H1 (cell line): ENCODE results near the gene PRRC2C. TPM values are rescaled to one million over a fixed set of nuclear protein-coding genes. Genes with fewer than 3 reads are reported as not detected.

ENCODE experiments used
- CTCF ChIA-PET: fragments of 300-600 bp; sonication (Branson Sonifier 250); formaldehyde crosslinking; loops from one replicate; lab custom pipeline; 2021; ENCODE audit not compliant: partially characterized antibody; lab: Charles Lee
- POLR2A ChIA-PET: fragments of 300-600 bp; sonication (Branson Sonifier 250); formaldehyde crosslinking; loops from one replicate; lab custom pipeline; 2021; ENCODE audit warnings: inconsistent platforms; ENCODE audit not compliant: partially characterized antibody; lab: Charles Lee
- DNase-seq, 2 experiments: peaks; one replicate each; pipeline versions ENCODE4 v3.0.0 to v3.0.0-alpha.2; 2010 to 2022; ENCODE audit warnings: low spot score in 2 of 2, low read depth in 1 of 2, mixed read lengths in 1 of 2
- FAIRE-seq: peaks from 2 replicates; lab custom pipeline; 2011; peaks lifted over from hg19 to GRCh38; lab: Jason Lieb, UNC
- H2AFZ ChIP-seq: 2 replicates; pipeline ENCODE4 v1.8.1; 2012; ENCODE audit warnings: low read length, inconsistent platforms
- H2AK5ac ChIP-seq: 2 replicates; pipeline ENCODE4 v1.6.1; 2013; ENCODE audit warnings: low read depth, low read length
- H2BK120ac ChIP-seq: replicated peaks from 2 replicates; pipeline ENCODE3; 2013; ENCODE audit warnings: low read depth, low read length, inconsistent platforms
- H2BK12ac ChIP-seq: 2 replicates; pipeline ENCODE4 v1.6.1; 2013; ENCODE audit warnings: low read depth, low read length
- H2BK15ac ChIP-seq: 2 replicates; pipeline ENCODE4 v1.6.1; 2013; ENCODE audit warnings: low read length
- H2BK20ac ChIP-seq: 2 replicates; pipeline ENCODE4 v1.6.1; 2013; ENCODE audit warnings: low read length
- H2BK5ac ChIP-seq: 2 replicates; pipeline ENCODE4 v1.6.1; 2013; ENCODE audit warnings: low read depth, low read length
- H3K14ac ChIP-seq: 2 replicates; pipeline ENCODE4 v1.6.1; 2013; ENCODE audit warnings: inconsistent platforms; ENCODE audit not compliant: insufficient read length
- H3K18ac ChIP-seq: 2 replicates; pipeline ENCODE4 v1.6.1; 2013; ENCODE audit warnings: low read length; ENCODE audit errors: extremely low read depth
- H3K23ac ChIP-seq: 2 replicates; pipeline ENCODE4 v1.6.1; 2013; ENCODE audit warnings: inconsistent platforms; ENCODE audit not compliant: insufficient read length
- H3K23me2 ChIP-seq: 2 replicates; pipeline ENCODE4 v1.6.1; 2013; ENCODE audit warnings: low read depth, low read length
- H3K27ac ChIP-seq: 2 replicates; pipeline ENCODE4 v1.6.1; 2011; ENCODE audit warnings: low read depth, low read length, inconsistent platforms
- H3K27me3 ChIP-seq, 4 experiments: replicated peaks in 1 of 4; 1 replicate in 1 of 4; 2 replicates in 3 of 4; pipeline versions ENCODE4 v1.6.1 to v1.8.1; 2011 to 2013; ENCODE audit warnings: low read length in 3 of 4, mild to moderate bottlenecking in 3 of 4, inconsistent platforms in 2 of 4, mixed read lengths in 2 of 4, moderate library complexity in 1 of 4; ENCODE audit not compliant: control insufficient read depth in 3 of 4, insufficient read depth in 3 of 4; ENCODE audit errors: extremely low read depth in 1 of 4
- H3K36me3 ChIP-seq, 4 experiments: 2 replicates each; pipeline versions ENCODE4 v1.6.1 to v1.8.1; 2011 to 2013; ENCODE audit warnings: mild to moderate bottlenecking in 4 of 4, low read length in 3 of 4, moderate library complexity in 2 of 4, control low read depth in 1 of 4, inconsistent platforms in 1 of 4; ENCODE audit not compliant: insufficient read depth in 4 of 4, control insufficient read depth in 2 of 4
- H3K4ac ChIP-seq: replicated peaks from 2 replicates; pipeline ENCODE3; 2013; ENCODE audit warnings: low read length, low read depth, mixed read lengths, inconsistent platforms; ENCODE audit not compliant: insufficient read length
- H3K4me1 ChIP-seq, 4 experiments: replicated peaks in 1 of 4; 1 replicate in 1 of 4; 2 replicates in 3 of 4; pipeline versions ENCODE4 v1.6.1 to v1.8.1; 2011 to 2013; ENCODE audit warnings: low read length in 3 of 4, inconsistent platforms in 2 of 4, mixed read lengths in 1 of 4; ENCODE audit not compliant: insufficient read depth in 4 of 4, control insufficient read depth in 3 of 4
- H3K4me2 ChIP-seq, 2 experiments: 2 replicates each; pipeline versions ENCODE4 v1.6.1 to v1.8.1; 2011 to 2013; ENCODE audit warnings: low read depth in 2 of 2, low read length in 2 of 2, control low read depth in 1 of 2, inconsistent platforms in 1 of 2, mild to moderate bottlenecking in 1 of 2; ENCODE audit not compliant: insufficient read depth in 1 of 2
- H3K4me3 ChIP-seq, 4 experiments: fragments of 200-600, 300-600 bp in 1 of 4; sonication (generic), shearing (Covaris generic), sonication (Bioruptor Twin) in 1 of 4; 2 replicates each; pipeline versions ENCODE4 v1.5.1 to v1.8.1; 2011 to 2016; ENCODE audit warnings: low read length in 4 of 4, low read depth in 3 of 4, control low read depth in 2 of 4, inconsistent platforms in 2 of 4, mild to moderate bottlenecking in 2 of 4, mixed read lengths in 1 of 4, moderate library complexity in 1 of 4; ENCODE audit not compliant: insufficient read depth in 2 of 4; ENCODE audit errors: extremely low read depth in 1 of 4
- H3K56ac ChIP-seq: replicated peaks from 2 replicates; pipeline ENCODE3; 2013; ENCODE audit warnings: low read depth, mild to moderate bottlenecking, mixed read lengths, low read length, inconsistent platforms; ENCODE audit not compliant: insufficient read length
- H3K79me1 ChIP-seq: 2 replicates; pipeline ENCODE4 v1.6.1; 2013; ENCODE audit warnings: low read depth, low read length, control low read depth
- H3K79me2 ChIP-seq, 2 experiments: 2 replicates each; pipeline versions ENCODE4 v1.6.1 to v1.8.1; 2012 to 2013; ENCODE audit warnings: low read length in 2 of 2, mild to moderate bottlenecking in 2 of 2, inconsistent platforms in 1 of 2; ENCODE audit not compliant: insufficient read depth in 2 of 2, control insufficient read depth in 1 of 2
- H3K9ac ChIP-seq, 4 experiments: replicated peaks in 1 of 4; 1 replicate in 1 of 4; 2 replicates in 3 of 4; pipeline versions ENCODE4 v1.6.1 to v1.8.1; 2011 to 2013; ENCODE audit warnings: low read depth in 3 of 4, low read length in 3 of 4, control low read depth in 2 of 4, mild to moderate bottlenecking in 2 of 4, moderate library complexity in 2 of 4, inconsistent platforms in 1 of 4; ENCODE audit errors: extremely low read depth in 1 of 4
- H3K9me3 ChIP-seq, 2 experiments: 2 replicates each; pipeline versions ENCODE4 v1.6.1 to v1.8.1; 2012 to 2013; ENCODE audit warnings: mild to moderate bottlenecking in 2 of 2, moderate library complexity in 2 of 2, control low read depth in 1 of 2, inconsistent platforms in 1 of 2, low read depth in 1 of 2, low read length in 1 of 2, mixed read lengths in 1 of 2; ENCODE audit not compliant: insufficient read depth in 2 of 2
- H4K20me1 ChIP-seq, 2 experiments: replicated peaks in 1 of 2; 2 replicates each; pipeline versions ENCODE3 to v1.8.1; 2011 to 2013; ENCODE audit warnings: inconsistent platforms in 2 of 2, low read length in 2 of 2, mild to moderate bottlenecking in 1 of 2; ENCODE audit not compliant: insufficient read depth in 2 of 2, control insufficient read depth in 1 of 2
- H4K5ac ChIP-seq: 2 replicates; pipeline ENCODE4 v1.6.1; 2013; ENCODE audit warnings: low read length, low read depth, mixed read lengths, inconsistent platforms; ENCODE audit not compliant: insufficient read length
- H4K8ac ChIP-seq: 2 replicates; pipeline ENCODE4 v1.8.0; 2013; ENCODE audit warnings: mild to moderate bottlenecking, moderate library complexity, low read length, inconsistent platforms; ENCODE audit not compliant: insufficient read depth; ENCODE audit errors: extremely low read depth
- H4K91ac ChIP-seq: replicated peaks from 2 replicates; pipeline ENCODE3; 2013; ENCODE audit warnings: low read length, mixed read lengths, inconsistent platforms; ENCODE audit not compliant: insufficient read length
- BRCA1 ChIP-seq: IDR thresholded peaks from 2 replicates; pipeline ENCODE4 v1.6.1; 2012; ENCODE audit warnings: low read depth, low read length, improper control_type of control experiment
- CBX8 ChIP-seq: fragments of 300-800, 300-1000 bp; sonication (generic); IDR thresholded peaks from 2 replicates; pipeline ENCODE4 v1.7.1; 2016; ENCODE audit warnings: low read depth, low read length, borderline replicate concordance
- CHD1 ChIP-seq: IDR thresholded peaks from 2 replicates; pipeline ENCODE4 v1.6.1; 2012; ENCODE audit warnings: low read depth, low read length, improper control_type of control experiment
- EP300 ChIP-seq, 2 experiments: IDR thresholded peaks; 1 replicate in 1 of 2; 2 replicates in 1 of 2; pipeline ENCODE4 v1.6.1; 2011 to 2012; ENCODE audit warnings: low read depth in 2 of 2, low read length in 2 of 2, mild to moderate bottlenecking in 2 of 2, borderline replicate concordance in 1 of 2, inconsistent platforms in 1 of 2, moderate library complexity in 1 of 2
- EZH2 ChIP-seq: fragments of 200-600 bp; sonication (generic); IDR thresholded peaks from 2 replicates; pipeline ENCODE4 v1.7.1; 2012; ENCODE audit warnings: low read depth, mild to moderate bottlenecking, moderate library complexity, low read length, inconsistent platforms; ENCODE audit not compliant: severe bottlenecking
- GABPA ChIP-seq: IDR thresholded peaks from 2 replicates; pipeline ENCODE4 v1.6.1; 2011; ENCODE audit warnings: mild to moderate bottlenecking, low read length, moderate library complexity, borderline replicate concordance; ENCODE audit not compliant: insufficient read depth
- HDAC2 ChIP-seq, 2 experiments: fragments of 300-600 bp in 1 of 2; sonication (generic) in 1 of 2; IDR thresholded peaks; 2 replicates each; pipeline ENCODE4 v1.6.1; 2011 to 2012; ENCODE audit warnings: low read depth in 2 of 2, low read length in 2 of 2, mild to moderate bottlenecking in 2 of 2, moderate library complexity in 2 of 2, borderline replicate concordance in 1 of 2, inconsistent platforms in 1 of 2
- RAD21 ChIP-seq, 2 experiments: IDR thresholded peaks in 1 of 2; conservative IDR thresholded peaks in 1 of 2; 2 replicates each; pipeline ENCODE4 v1.6.1; 2011; ENCODE audit warnings: low read depth in 2 of 2, low read length in 2 of 2, improper control_type of control experiment in 1 of 2, inconsistent platforms in 1 of 2, mild to moderate bottlenecking in 1 of 2, moderate library complexity in 1 of 2
- SIN3A ChIP-seq, 2 experiments: IDR thresholded peaks in 1 of 2; conservative IDR thresholded peaks in 1 of 2; 2 replicates each; pipeline ENCODE4 v1.6.1; 2011 to 2012; ENCODE audit warnings: low read length in 2 of 2, improper control_type of control experiment in 1 of 2, low read depth in 1 of 2, mild to moderate bottlenecking in 1 of 2
- SRF ChIP-seq: IDR thresholded peaks from 2 replicates; pipeline ENCODE4 v1.6.1; 2011; ENCODE audit warnings: mild to moderate bottlenecking, low read depth, low read length, moderate library complexity
- TAF1 ChIP-seq: IDR thresholded peaks from 2 replicates; pipeline ENCODE4 v1.6.1; 2011; ENCODE audit warnings: mild to moderate bottlenecking, low read depth, low read length
- TCF12 ChIP-seq: IDR thresholded peaks from 2 replicates; pipeline ENCODE4 v1.6.1; 2011; ENCODE audit warnings: low read depth, mild to moderate bottlenecking, low read length
- ZNF274 ChIP-seq: IDR thresholded peaks from 2 replicates; pipeline ENCODE4 v1.7.0; 2012; ENCODE audit warnings: low read length, borderline replicate concordance; ENCODE audit errors: extremely low read depth
- WGBS, 2 experiments: shearing (Covaris generic) in 1 of 2; methylation state at CpG; one replicate each; pipeline versions ENCODE4 v1.1.6 to v1.1.7; 2013 to 2015; ENCODE audit warnings: low lambda C conversion rate in 2 of 2, mixed read lengths in 2 of 2, inconsistent platforms in 1 of 2, low coverage in 1 of 2, missing lambda C conversion rate in 1 of 2; ENCODE audit not compliant: insufficient replicate concordance in 2 of 2, insufficient coverage in 1 of 2, insufficient read length in 1 of 2; ENCODE audit errors: extremely low coverage in 1 of 2, missing lambda C conversion rate in 1 of 2; 5-methylcytosine and 5-hydroxymethylcytosine counted together
- polyA plus RNA-seq, 7 experiments: library from polyadenylated mRNA; depleted of rRNA in 3 of 7; stranded (reverse) in 5 of 7; unstranded in 2 of 7; fragments of >200 nt in 5 of 7; fragments of 200-250 nt in 2 of 7; gene quantifications; 1 replicate in 5 of 7; 2 replicates in 1 of 7; 4 replicates in 1 of 7; pipeline versions ENCODE4 v1.2.1 to v1.2.3, GENCODE V29; 2011 to 2013; ENCODE audit warnings: missing spikeins in 2 of 7, mixed read lengths in 2 of 7
- total RNA-seq: library from RNA; stranded (reverse); fragmentation: NEBNext Ultra II Directional; extraction: Animal tissue kit (Norgen Biotek cat#: 25700); gene quantifications from 2 replicates; pipeline ENCODE4 v1.2.1, GENCODE V29; 2021

Gene PRRC2C
- total and polyA plus RNA-seq, 2 of the 8 experiments (the other 6 are each of a cell fraction or from before 2014, with no cell fraction given) = 125 to 264 TPM

GRCh38 chr1:171596705-171597104 is 111.4 kb downstream of the PRRC2C start:
- no peak overlapping the region for H4K5ac ChIP-seq
- no peak overlapping the region for H3K14ac ChIP-seq
- H2BK5ac ChIP-seq = no peak overlapping the region
- no peak overlapping the region for H4K8ac ChIP-seq
- peaks cover 3 to 20% (median 13%) of the 10 kb centered on the region in 4 experiments; a peak in 7 of 8 replicates for H3K36me3 ChIP-seq
- FAIRE-seq (no peak), DNase-seq (no peak)
- no peaks in the 10 kb centered on the region for H4K20me1 ChIP-seq
- ChIA-PET CTCF (interaction anchor here (0.5 to 1.3 kb wide), 4 partner anchors 11 to 166 kb away, joined by 3 to 4 read pairs (median 3); no protein-coding TSS in a partner anchor), POLR2A (interaction anchor here (2.0 to 3.3 kb wide), 2 partner anchors 12 to 111 kb away, joined by 5 to 10 read pairs; partner anchors contain the start of gene PRRC2C)
- no peaks in the 10 kb centered on the region for H3K9me3 ChIP-seq
- H2AFZ ChIP-seq = no peak overlapping the region
- H2BK20ac ChIP-seq = no peak overlapping the region
- whole genome bisulfite sequencing, 2 experiments = 86% methylated on average over 2 of the region's 2 CpGs; no CpG with 5 or more reads in 1 of the 2 experiments
- H2BK12ac ChIP-seq = no peak overlapping the region
- H3K27ac ChIP-seq = no peak overlapping the region
- H3K23me2 ChIP-seq = no peaks in the 10 kb centered on the region
- H2BK120ac ChIP-seq = no peak overlapping the region
- H3K27me3 ChIP-seq = no peaks in the 10 kb centered on the region
- no peak overlapping the region for H4K91ac ChIP-seq
- no peak overlapping the region for H3K4me2 ChIP-seq
- no peak overlapping the region for H3K4ac ChIP-seq
- H3K4me3 ChIP-seq = no peak overlapping the region
- no peak overlapping the region for H3K9ac ChIP-seq
- no peaks in the 10 kb centered on the region for H3K79me2 ChIP-seq
- no peak overlapping the region for H2BK15ac ChIP-seq
- H3K79me1 ChIP-seq = no peaks in the 10 kb centered on the region
- no peak overlapping the region for H2AK5ac ChIP-seq
- no peak overlapping the region for H3K23ac ChIP-seq
- H3K56ac ChIP-seq = no peak overlapping the region
- no peaks in the 10 kb centered on the region for H3K4me1 ChIP-seq
- H3K18ac ChIP-seq = no peak overlapping the region
- TF ChIP-seq ZNF274 (no peak), BRCA1 (no peak), EZH2 (no peak), CHD1 (no peak), RAD21 (IDR thresholded peaks at IDR 0.05 in 1 of 2, conservative IDR thresholded peaks at IDR 0.05 in 1 of 2; ENCODE audit: low read depth in 2 of 2, low read length in 2 of 2) (no peak), GABPA (no peak), SRF (no peak), TAF1 (no peak), SIN3A (conservative IDR thresholded peaks at IDR 0.05 in 1 of 2, IDR thresholded peaks at IDR 0.05 in 1 of 2; ENCODE audit: low read depth in 1 of 2, low read length in 2 of 2) (no peak), TCF12 (no peak), EP300 (IDR thresholded peaks at IDR 0.05; ENCODE audit: borderline replicate concordance in 1 of 2, low read depth in 2 of 2, low read length in 2 of 2) (no peak), HDAC2 (IDR thresholded peaks at IDR 0.05; ENCODE audit: borderline replicate concordance in 1 of 2, low read depth in 2 of 2, low read length in 2 of 2) (no peak), CBX8 (no peak)
